K562 (cell line): ENCODE measurements around the gene KPNA1.

Source experiments
- CTCF ChIP-seq, 3 experiments: IDR thresholded peaks in 2 of 3; conservative IDR thresholded peaks in 1 of 3; 2 replicates each; pipeline ENCODE4 v1.5.1; 2011 to 2012; ENCODE audit warnings: low read length in 3 of 3, mild to moderate bottlenecking in 3 of 3, control low read depth in 2 of 3, improper control_type of control experiment in 1 of 3, inconsistent platforms in 1 of 3, low read depth in 1 of 3, mixed read lengths in 1 of 3, moderate library complexity in 1 of 3; ENCODE audit not compliant: insufficient read depth in 2 of 3
- E2F6 ChIP-seq, 2 experiments: IDR thresholded peaks; 2 replicates each; pipeline ENCODE4 v1.6.1; 2011; ENCODE audit warnings: borderline replicate concordance in 1 of 2, control low read depth in 1 of 2, low read depth in 1 of 2, low read length in 1 of 2, mild to moderate bottlenecking in 1 of 2, mixed read lengths in 1 of 2, moderate library complexity in 1 of 2; ENCODE audit not compliant: insufficient read depth in 1 of 2, insufficient read length in 1 of 2, poor library complexity in 1 of 2, severe bottlenecking in 1 of 2; ENCODE audit errors: extremely low read depth in 1 of 2
- ELF4 ChIP-seq: fragments of 450-650 bp; formaldehyde crosslinking; IDR thresholded peaks from 2 replicates; pipeline ENCODE4 v1.4.0; 2022; ENCODE audit warnings: missing genetic modification characterization
- FOXA3 ChIP-seq, 2 experiments: fragments of 450-650 bp in 1 of 2; sonication (generic) in 1 of 2; formaldehyde crosslinking; IDR thresholded peaks in 1 of 2; conservative IDR thresholded peaks in 1 of 2; 2 replicates each; pipeline versions ENCODE4 v1.4.0 to v1.8.0; 2020 to 2022; ENCODE audit warnings: mild to moderate bottlenecking in 2 of 2, missing genetic modification reagents in 1 of 2
- GATAD2A ChIP-seq: fragments of 450-650 bp; IDR thresholded peaks from 2 replicates; pipeline ENCODE4 v1.6.1; 2017
- HDAC1 ChIP-seq, 2 experiments: fragments of 450-650 bp; IDR thresholded peaks; 2 replicates each; pipeline ENCODE4 v1.6.1; 2016 to 2017; ENCODE audit warnings: inconsistent platforms in 1 of 2, mild to moderate bottlenecking in 1 of 2, moderate library complexity in 1 of 2
- HDAC6 ChIP-seq: IDR thresholded peaks from 2 replicates; pipeline ENCODE4 v1.6.1; 2012; ENCODE audit warnings: low read depth, mild to moderate bottlenecking, control low read depth, inconsistent platforms, low read length, moderate library complexity
- MAX ChIP-seq: sonication (generic); formaldehyde crosslinking; IDR thresholded peaks from 2 replicates; pipeline ENCODE4 v1.9.0; 2022; ENCODE audit warnings: mild to moderate bottlenecking, missing genetic modification reagents
- POLR2AphosphoS5 ChIP-seq: IDR thresholded peaks from 2 replicates; pipeline ENCODE4 v1.6.1; 2011; ENCODE audit warnings: mild to moderate bottlenecking, low read depth, low read length, moderate library complexity; ENCODE audit not compliant: control insufficient read depth, insufficient read depth
- SMC3 ChIP-seq: conservative IDR thresholded peaks from 2 replicates; pipeline ENCODE4 v1.6.1; 2011; ENCODE audit warnings: low read depth, low read length, improper control_type of control experiment; ENCODE audit not compliant: insufficient read depth
- SP2 ChIP-seq: IDR thresholded peaks from 2 replicates; pipeline ENCODE4 v1.6.1; 2011; ENCODE audit warnings: mild to moderate bottlenecking, low read depth, low read length, moderate library complexity; ENCODE audit not compliant: poor library complexity, severe bottlenecking; ENCODE audit errors: extremely low read depth
- THRA ChIP-seq: fragments of 450-650 bp; IDR thresholded peaks from 2 replicates; pipeline ENCODE4 v1.6.1; 2017; ENCODE audit warnings: mild to moderate bottlenecking, moderate library complexity
- USF2 ChIP-seq: sonication (generic); formaldehyde crosslinking; IDR thresholded peaks from 2 replicates; pipeline ENCODE4 v1.5.0; 2020; ENCODE audit warnings: missing genetic modification reagents

DNA sequence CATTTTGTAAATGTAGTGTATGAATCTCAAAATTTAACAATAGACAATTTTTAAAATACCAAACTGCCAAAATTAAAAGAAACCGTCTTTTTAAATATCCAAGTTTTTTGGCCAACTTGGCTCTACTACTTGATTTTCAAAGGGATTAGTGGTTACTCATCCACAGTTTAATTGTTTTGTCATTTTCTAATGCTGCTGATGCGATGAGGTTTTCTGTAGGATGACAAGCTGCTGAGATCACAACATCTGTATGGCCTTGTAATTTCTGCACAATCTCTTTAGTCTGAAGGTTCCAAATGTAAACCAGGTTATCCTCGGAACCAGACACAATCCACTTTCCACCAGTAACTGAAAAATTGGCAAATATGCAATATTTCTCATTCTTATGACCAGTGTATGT lies 100.3 kb downstream of the KPNA1 start:
- TF ChIP-seq HDAC1 (IDR thresholded peaks at IDR 0.05) (no peak), E2F6 (IDR thresholded peaks at IDR 0.05; ENCODE audit: borderline replicate concordance in 1 of 2, extremely low read depth in 1 of 2, insufficient read depth in 1 of 2, insufficient read length in 1 of 2, low read depth in 1 of 2, low read length in 1 of 2, poor library complexity in 1 of 2, severe bottlenecking in 1 of 2) (no peak), USF2 (CRISPR knock-in tag) (no peak), SMC3 (no peak), CTCF (IDR thresholded peaks at IDR 0.05 in 2 of 3, conservative IDR thresholded peaks at IDR 0.05 in 1 of 3; ENCODE audit: insufficient read depth in 2 of 3, low read depth in 1 of 3, low read length in 3 of 3) (no peak), MAX (CRISPR knock-in tag) (no peak), POLR2AphosphoS5 (no peak), FOXA3 (CRISPR knock-in tag; conservative IDR thresholded peaks at IDR 0.05 in 1 of 2, IDR thresholded peaks at IDR 0.05 in 1 of 2) (no peak), GATAD2A (no peak), ELF4 (CRISPR knock-in tag) (no peak), HDAC6 (no peak), THRA (no peak), SP2 (no peak)
